Measurements from ENCODE around the gene PACSIN3.

DNA sequence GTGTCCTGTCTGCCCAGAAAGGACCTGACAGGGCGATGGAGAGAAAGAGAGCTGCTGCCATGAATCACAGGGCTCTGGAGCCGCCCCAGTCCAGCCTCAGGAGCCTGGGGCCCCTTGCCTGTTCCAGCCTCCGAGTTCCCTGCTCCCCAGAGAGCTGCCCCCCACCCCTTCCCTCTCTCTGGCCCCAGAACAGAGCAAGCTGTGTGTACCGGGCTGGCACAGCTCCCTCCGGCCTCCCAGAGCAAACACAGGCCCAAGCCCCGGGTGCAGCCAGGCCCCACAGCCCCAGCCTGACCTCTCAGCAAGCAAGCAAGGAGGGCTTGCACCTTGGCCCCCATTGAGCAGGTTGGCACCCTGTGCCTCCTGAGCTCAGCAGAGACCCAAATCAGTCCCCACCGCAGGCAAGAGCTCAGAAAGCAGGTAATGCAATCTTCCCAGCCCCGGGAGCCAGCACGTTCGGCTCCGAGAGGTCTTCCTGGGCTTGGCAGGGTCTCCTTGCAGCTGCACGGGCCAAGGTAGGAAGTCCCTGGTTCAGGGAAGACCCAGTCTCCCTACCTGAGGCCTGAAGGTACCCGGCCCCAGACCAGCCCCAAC, 1.4 kb downstream of the PACSIN3 start:
- TF ChIP-seq, protein P1, sequence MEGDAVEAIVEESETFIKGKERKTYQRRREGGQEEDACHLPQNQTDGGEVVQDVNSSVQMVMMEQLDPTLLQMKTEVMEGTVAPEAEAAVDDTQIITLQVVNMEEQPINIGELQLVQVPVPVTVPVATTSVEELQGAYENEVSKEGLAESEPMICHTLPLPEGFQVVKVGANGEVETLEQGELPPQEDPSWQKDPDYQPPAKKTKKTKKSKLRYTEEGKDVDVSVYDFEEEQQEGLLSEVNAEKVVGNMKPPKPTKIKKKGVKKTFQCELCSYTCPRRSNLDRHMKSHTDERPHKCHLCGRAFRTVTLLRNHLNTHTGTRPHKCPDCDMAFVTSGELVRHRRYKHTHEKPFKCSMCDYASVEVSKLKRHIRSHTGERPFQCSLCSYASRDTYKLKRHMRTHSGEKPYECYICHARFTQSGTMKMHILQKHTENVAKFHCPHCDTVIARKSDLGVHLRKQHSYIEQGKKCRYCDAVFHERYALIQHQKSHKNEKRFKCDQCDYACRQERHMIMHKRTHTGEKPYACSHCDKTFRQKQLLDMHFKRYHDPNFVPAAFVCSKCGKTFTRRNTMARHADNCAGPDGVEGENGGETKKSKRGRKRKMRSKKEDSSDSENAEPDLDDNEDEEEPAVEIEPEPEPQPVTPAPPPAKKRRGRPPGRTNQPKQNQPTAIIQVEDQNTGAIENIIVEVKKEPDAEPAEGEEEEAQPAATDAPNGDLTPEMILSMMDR (IDR thresholded peaks at IDR 0.05; ENCODE audit: borderline replicate concordance, extremely low read depth, low read length, poor library complexity, severe bottlenecking): no peak
- no peak for TF ChIP-seq EZH2 (IDR thresholded peaks at IDR 0.05; ENCODE audit: borderline replicate concordance, low read depth, low read length, severe bottlenecking)

Measured in DND-41 (cell line).